Vagina (tissue), 2 donors: ENCODE results near the gene FANCC.

Experiments
- CTCF ChIP-seq, 3 experiments: fragments of 450-650 bp in 2 of 3; fragments of 200-600 bp in 1 of 3; sonication (generic) in 1 of 3; IDR thresholded peaks; one replicate each; pipeline ENCODE4 v1.5.1; 2017 to 2019; ENCODE audit warnings: antibody characterized with exemption in 3 of 3, mild to moderate bottlenecking in 2 of 3, moderate library complexity in 2 of 3
- POLR2A ChIP-seq, 2 donors: fragments of 450-650 bp; IDR thresholded peaks; one replicate each; pipeline ENCODE4 v1.6.1; 2017; ENCODE audit warnings: antibody characterized with exemption in 2 of 2, mild to moderate bottlenecking in 2 of 2, moderate library complexity in 2 of 2

GRCh38 chr9:95058121-95058785 is 259.3 kb downstream of the FANCC start:
- TF ChIP-seq CTCF (IDR thresholded peaks at IDR 0.05): no peak
- no peak for TF ChIP-seq POLR2A (IDR thresholded peaks at IDR 0.05)
